ENCODE data around the gene PEMT.

DNA sequence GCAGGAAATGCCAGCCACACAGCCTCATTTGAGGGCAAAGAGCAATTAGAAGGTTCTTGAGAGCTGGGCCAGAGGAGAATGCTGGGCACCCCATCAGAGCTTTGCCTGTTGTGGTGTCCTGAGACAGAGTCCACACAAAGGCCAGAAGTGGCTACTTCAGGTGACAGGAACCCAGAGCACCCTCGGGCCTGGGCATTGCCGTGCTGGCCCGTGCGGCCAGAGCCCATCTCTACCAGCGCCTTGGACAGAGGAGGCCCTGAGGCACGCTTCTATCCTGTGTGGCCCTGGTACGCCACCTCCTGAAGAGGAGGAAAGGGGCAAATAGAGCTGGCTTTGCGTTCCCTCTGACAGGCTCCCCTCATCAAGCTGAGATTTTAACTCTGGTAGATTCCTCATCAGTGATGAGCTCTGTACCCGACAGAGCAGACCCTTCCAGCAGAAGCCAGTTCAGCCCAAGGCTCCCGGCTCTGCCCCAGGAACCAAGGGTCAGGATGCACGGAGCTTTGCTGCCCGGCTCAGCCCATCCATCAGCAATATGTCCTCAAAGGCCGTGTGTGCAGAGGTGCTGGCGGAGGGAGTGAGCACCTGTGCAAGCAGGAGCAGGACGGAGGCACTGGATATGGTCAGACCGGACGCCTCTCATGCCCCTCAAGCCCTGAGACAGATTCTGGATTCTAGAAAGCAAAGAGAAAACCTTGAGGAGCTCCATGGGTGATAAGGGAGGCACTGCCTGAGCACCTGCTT lies 91.9 kb downstream of the PEMT start:
- TF ChIP-seq NANOG (IDR thresholded peaks at IDR 0.05; ENCODE audit: insufficient read depth, low read depth, low read length, poor library complexity, severe bottlenecking) (no peak), TAF1 (IDR thresholded peaks at IDR 0.05; ENCODE audit: low read depth, low read length) (no peak), POLR2AphosphoS5 (IDR thresholded peaks at IDR 0.05; ENCODE audit: low read depth, low read length) (no peak), JUN (IDR thresholded peaks at IDR 0.05; ENCODE audit: low read depth, low read length) (no peak), HDAC2 (IDR thresholded peaks at IDR 0.05; ENCODE audit: borderline replicate concordance in 1 of 2, low read depth in 2 of 2, low read length in 2 of 2) (no peak)
- TF ChIP-seq, protein P1, sequence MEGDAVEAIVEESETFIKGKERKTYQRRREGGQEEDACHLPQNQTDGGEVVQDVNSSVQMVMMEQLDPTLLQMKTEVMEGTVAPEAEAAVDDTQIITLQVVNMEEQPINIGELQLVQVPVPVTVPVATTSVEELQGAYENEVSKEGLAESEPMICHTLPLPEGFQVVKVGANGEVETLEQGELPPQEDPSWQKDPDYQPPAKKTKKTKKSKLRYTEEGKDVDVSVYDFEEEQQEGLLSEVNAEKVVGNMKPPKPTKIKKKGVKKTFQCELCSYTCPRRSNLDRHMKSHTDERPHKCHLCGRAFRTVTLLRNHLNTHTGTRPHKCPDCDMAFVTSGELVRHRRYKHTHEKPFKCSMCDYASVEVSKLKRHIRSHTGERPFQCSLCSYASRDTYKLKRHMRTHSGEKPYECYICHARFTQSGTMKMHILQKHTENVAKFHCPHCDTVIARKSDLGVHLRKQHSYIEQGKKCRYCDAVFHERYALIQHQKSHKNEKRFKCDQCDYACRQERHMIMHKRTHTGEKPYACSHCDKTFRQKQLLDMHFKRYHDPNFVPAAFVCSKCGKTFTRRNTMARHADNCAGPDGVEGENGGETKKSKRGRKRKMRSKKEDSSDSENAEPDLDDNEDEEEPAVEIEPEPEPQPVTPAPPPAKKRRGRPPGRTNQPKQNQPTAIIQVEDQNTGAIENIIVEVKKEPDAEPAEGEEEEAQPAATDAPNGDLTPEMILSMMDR (IDR thresholded peaks at IDR 0.05; ENCODE audit: control extremely low read depth in 1 of 3, insufficient read depth in 1 of 3, low read depth in 1 of 3, low read length in 3 of 3) = no peak
- TF ChIP-seq, protein P2, sequence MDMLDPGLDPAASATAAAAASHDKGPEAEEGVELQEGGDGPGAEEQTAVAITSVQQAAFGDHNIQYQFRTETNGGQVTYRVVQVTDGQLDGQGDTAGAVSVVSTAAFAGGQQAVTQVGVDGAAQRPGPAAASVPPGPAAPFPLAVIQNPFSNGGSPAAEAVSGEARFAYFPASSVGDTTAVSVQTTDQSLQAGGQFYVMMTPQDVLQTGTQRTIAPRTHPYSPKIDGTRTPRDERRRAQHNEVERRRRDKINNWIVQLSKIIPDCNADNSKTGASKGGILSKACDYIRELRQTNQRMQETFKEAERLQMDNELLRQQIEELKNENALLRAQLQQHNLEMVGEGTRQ (IDR thresholded peaks at IDR 0.05; ENCODE audit: low read length) = no peak
- TF ChIP-seq, protein P3, sequence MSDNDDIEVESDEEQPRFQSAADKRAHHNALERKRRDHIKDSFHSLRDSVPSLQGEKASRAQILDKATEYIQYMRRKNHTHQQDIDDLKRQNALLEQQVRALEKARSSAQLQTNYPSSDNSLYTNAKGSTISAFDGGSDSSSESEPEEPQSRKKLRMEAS (IDR thresholded peaks at IDR 0.05) = no peak

All from H1 (cell line).